Liver (tissue), 9 donors: Measurements from ENCODE around the gene UNC13B. TPM values are rescaled to one million over a fixed set of nuclear protein-coding genes. Genes with fewer than 3 reads are reported as not detected.

ENCODE experiments used
- DNase-seq: peaks from one replicate; pipeline ENCODE4 v3.0.0-alpha.2; 2017; ENCODE audit warnings: low spot score
- H3K27ac ChIP-seq, 2 donors: one replicate each; pipeline ENCODE4 v1.7.0; 2013; ENCODE audit warnings: inconsistent platforms in 2 of 2, low read length in 2 of 2, control low read depth in 1 of 2, low read depth in 1 of 2, mild to moderate bottlenecking in 1 of 2
- H3K27me3 ChIP-seq, 4 donors: one replicate each; pipeline versions ENCODE4 v1.6.1 to v1.7.0; 2013; ENCODE audit warnings: low read length in 3 of 4, inconsistent platforms in 1 of 4, mild to moderate bottlenecking in 1 of 4, moderate library complexity in 1 of 4; ENCODE audit not compliant: control insufficient read depth in 4 of 4, insufficient read depth in 4 of 4
- H3K36me3 ChIP-seq, 4 donors: one replicate each; pipeline versions ENCODE4 v1.6.1 to v1.7.0; 2013; ENCODE audit warnings: low read length in 3 of 4, mild to moderate bottlenecking in 3 of 4, low read depth in 1 of 4, moderate library complexity in 1 of 4; ENCODE audit not compliant: control insufficient read depth in 4 of 4, insufficient read depth in 3 of 4
- H3K4me1 ChIP-seq, 4 donors: one replicate each; pipeline versions ENCODE4 v1.6.1 to v1.7.0; 2013; ENCODE audit warnings: low read length in 3 of 4, mild to moderate bottlenecking in 3 of 4, moderate library complexity in 1 of 4; ENCODE audit not compliant: control insufficient read depth in 4 of 4, insufficient read depth in 4 of 4
- H3K4me3 ChIP-seq, 3 donors: one replicate each; pipeline versions ENCODE4 v1.6.1 to v1.7.0; 2013; ENCODE audit warnings: low read length in 3 of 3, control low read depth in 1 of 3, low read depth in 1 of 3, mild to moderate bottlenecking in 1 of 3
- H3K9ac ChIP-seq, 2 donors: one replicate each; pipeline ENCODE4 v1.7.0; 2013; ENCODE audit warnings: low read length in 2 of 2, mild to moderate bottlenecking in 2 of 2, moderate library complexity in 2 of 2, control low read depth in 1 of 2, low read depth in 1 of 2
- H3K9me3 ChIP-seq, 4 donors: one replicate each; pipeline versions ENCODE4 v1.6.1 to v1.7.0; 2013; ENCODE audit warnings: low read length in 3 of 4; ENCODE audit not compliant: control insufficient read depth in 4 of 4
- EGR1 ChIP-seq, 2 donors: IDR thresholded peaks; 2 replicates each; pipeline ENCODE4 v1.6.1; 2016 to 2018; ENCODE audit warnings: antibody characterized with exemption in 2 of 2, low read depth in 2 of 2
- FOXA1 ChIP-seq: IDR thresholded peaks from 2 replicates; pipeline ENCODE4 v1.6.1; 2016; ENCODE audit warnings: antibody characterized with exemption
- GABPA ChIP-seq, 2 donors: IDR thresholded peaks in 1 of 2; conservative IDR thresholded peaks in 1 of 2; 2 replicates each; pipeline ENCODE4 v1.6.1; 2016; ENCODE audit warnings: antibody characterized with exemption in 2 of 2, mild to moderate bottlenecking in 1 of 2, moderate library complexity in 1 of 2
- HNF4A ChIP-seq, 2 donors: conservative IDR thresholded peaks; 2 replicates each; pipeline ENCODE4 v1.6.1; 2016; ENCODE audit warnings: antibody characterized with exemption in 2 of 2, mild to moderate bottlenecking in 2 of 2
- JUND ChIP-seq, 2 donors: IDR thresholded peaks; 2 replicates each; pipeline ENCODE4 v1.6.1; 2016; ENCODE audit warnings: antibody characterized with exemption in 2 of 2
- NR2F2 ChIP-seq: IDR thresholded peaks from 2 replicates; pipeline ENCODE4 v1.6.1; 2016; ENCODE audit warnings: antibody characterized with exemption
- RAD21 ChIP-seq, 2 donors: IDR thresholded peaks; 2 replicates each; pipeline ENCODE4 v1.6.1; 2016; ENCODE audit warnings: antibody characterized with exemption in 2 of 2, mild to moderate bottlenecking in 2 of 2
- RXRA ChIP-seq, 2 donors: IDR thresholded peaks; 2 replicates each; pipeline ENCODE4 v1.6.1; 2017 to 2018; ENCODE audit warnings: antibody characterized with exemption in 2 of 2, mild to moderate bottlenecking in 1 of 2
- SP1 ChIP-seq: IDR thresholded peaks from 2 replicates; pipeline ENCODE4 v1.6.1; 2018; ENCODE audit warnings: antibody characterized with exemption, mild to moderate bottlenecking
- TAF1 ChIP-seq: conservative IDR thresholded peaks from 2 replicates; pipeline ENCODE4 v1.6.1; 2016; ENCODE audit warnings: antibody characterized with exemption, mild to moderate bottlenecking
- YY1 ChIP-seq: IDR thresholded peaks from 2 replicates; pipeline ENCODE4 v1.6.1; 2016; ENCODE audit warnings: antibody characterized with exemption, mild to moderate bottlenecking
- WGBS: extraction: QIAGEN DNeasy Blood & Tissue Kit; methylation state at CpG from one replicate; pipeline ENCODE4 v1.1.7; 2013; 5-methylcytosine and 5-hydroxymethylcytosine counted together
- polyA plus RNA-seq, 2 donors: library from polyadenylated mRNA; stranded (reverse) in 1 of 2; unstranded in 1 of 2; fragments of 200-250 nt in 1 of 2; fragments of >200 nt in 1 of 2; fragmentation: Nextera tagmentation in 1 of 2; extraction: Ambion mirVana in 1 of 2; gene quantifications; one replicate each; pipeline versions ENCODE4 v1.2.1 to v1.2.3, GENCODE V29; 2013 to 2015
- total RNA-seq, 2 donors: library from RNA; depleted of rRNA; stranded (reverse); fragments of >200 nt; gene quantifications; one replicate each; pipeline ENCODE4 v1.2.3, GENCODE V29; 2014
- TF ChIP-seq, protein P1 (sequence below): IDR thresholded peaks from 2 replicates; pipeline ENCODE4 v1.6.1; 2016; ENCODE audit warnings: antibody characterized with exemption
- TF ChIP-seq, protein P2 (sequence below): IDR thresholded peaks from 2 replicates; pipeline ENCODE4 v1.6.1; 2016; ENCODE audit warnings: antibody characterized with exemption
- TF ChIP-seq, protein P3 (sequence below): fragments of 150-350 bp; IDR thresholded peaks from 2 replicates; pipeline ENCODE4 v1.5.1; 2017; ENCODE audit warnings: improper control_type of control experiment, low read depth, low read length; ENCODE audit not compliant: missing input control
- donor health status: healthy.
- donor health status: healthy.
- donor health status: healthy.
- donor health status: healthy.
- donor health status: healthy.

The UNC13B gene
- total and polyA plus RNA-seq, 4 donors: 5.5 to 25.7 (median 11.9) TPM

DNA sequence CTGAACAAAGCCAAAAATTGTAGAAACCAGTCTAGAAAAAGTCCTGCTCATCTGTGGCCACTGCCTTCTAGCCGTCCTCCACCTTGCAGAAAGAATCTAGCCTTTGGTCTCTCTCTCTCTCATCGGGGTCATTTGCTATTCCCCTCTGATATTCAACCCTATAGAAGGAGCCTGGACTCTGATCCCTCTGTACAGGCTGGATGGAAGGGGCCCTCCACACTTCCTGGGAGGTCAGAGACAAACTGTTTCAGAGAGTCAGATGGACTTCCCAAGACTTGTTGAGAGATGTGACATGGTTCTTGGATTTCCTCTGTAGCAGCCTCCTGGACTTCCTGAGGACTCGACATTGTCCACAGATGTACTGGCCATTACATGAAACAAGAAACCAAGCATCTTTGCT, 243.1 kb downstream of the UNC13B start:
- 91% methylated on average over 3 of the region's 3 CpGs for WGBS
- H3K9me3 ChIP-seq: no peaks in the 10 kb centered on the region
- no peak for DNase-seq
- TF ChIP-seq, protein P1, sequence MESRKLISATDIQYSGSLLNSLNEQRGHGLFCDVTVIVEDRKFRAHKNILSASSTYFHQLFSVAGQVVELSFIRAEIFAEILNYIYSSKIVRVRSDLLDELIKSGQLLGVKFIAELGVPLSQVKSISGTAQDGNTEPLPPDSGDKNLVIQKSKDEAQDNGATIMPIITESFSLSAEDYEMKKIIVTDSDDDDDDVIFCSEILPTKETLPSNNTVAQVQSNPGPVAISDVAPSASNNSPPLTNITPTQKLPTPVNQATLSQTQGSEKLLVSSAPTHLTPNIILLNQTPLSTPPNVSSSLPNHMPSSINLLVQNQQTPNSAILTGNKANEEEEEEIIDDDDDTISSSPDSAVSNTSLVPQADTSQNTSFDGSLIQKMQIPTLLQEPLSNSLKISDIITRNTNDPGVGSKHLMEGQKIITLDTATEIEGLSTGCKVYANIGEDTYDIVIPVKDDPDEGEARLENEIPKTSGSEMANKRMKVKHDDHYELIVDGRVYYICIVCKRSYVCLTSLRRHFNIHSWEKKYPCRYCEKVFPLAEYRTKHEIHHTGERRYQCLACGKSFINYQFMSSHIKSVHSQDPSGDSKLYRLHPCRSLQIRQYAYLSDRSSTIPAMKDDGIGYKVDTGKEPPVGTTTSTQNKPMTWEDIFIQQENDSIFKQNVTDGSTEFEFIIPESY: no peak
- TF ChIP-seq NR2F2 (no peak), RAD21 (IDR thresholded peaks at IDR 0.05) (no peak), TAF1 (no peak), FOXA1 (no peak), HNF4A (conservative IDR thresholded peaks at IDR 0.05) (no peak), GABPA (IDR thresholded peaks at IDR 0.05 in 1 of 2, conservative IDR thresholded peaks at IDR 0.05 in 1 of 2) (no peak)
- TF ChIP-seq, protein P2, sequence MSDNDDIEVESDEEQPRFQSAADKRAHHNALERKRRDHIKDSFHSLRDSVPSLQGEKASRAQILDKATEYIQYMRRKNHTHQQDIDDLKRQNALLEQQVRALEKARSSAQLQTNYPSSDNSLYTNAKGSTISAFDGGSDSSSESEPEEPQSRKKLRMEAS: no peak
- H3K4me1 ChIP-seq: no peaks in the 10 kb centered on the region
- H3K27ac ChIP-seq: no peak overlapping the region
- H3K27me3 ChIP-seq: no peaks in the 10 kb centered on the region
- peaks cover 7 to 39% (median 23%) of the 10 kb centered on the region in 4 donors for H3K36me3 ChIP-seq
- H3K9ac ChIP-seq: no peak overlapping the region
- H3K4me3 ChIP-seq: no peak overlapping the region

DNA sequence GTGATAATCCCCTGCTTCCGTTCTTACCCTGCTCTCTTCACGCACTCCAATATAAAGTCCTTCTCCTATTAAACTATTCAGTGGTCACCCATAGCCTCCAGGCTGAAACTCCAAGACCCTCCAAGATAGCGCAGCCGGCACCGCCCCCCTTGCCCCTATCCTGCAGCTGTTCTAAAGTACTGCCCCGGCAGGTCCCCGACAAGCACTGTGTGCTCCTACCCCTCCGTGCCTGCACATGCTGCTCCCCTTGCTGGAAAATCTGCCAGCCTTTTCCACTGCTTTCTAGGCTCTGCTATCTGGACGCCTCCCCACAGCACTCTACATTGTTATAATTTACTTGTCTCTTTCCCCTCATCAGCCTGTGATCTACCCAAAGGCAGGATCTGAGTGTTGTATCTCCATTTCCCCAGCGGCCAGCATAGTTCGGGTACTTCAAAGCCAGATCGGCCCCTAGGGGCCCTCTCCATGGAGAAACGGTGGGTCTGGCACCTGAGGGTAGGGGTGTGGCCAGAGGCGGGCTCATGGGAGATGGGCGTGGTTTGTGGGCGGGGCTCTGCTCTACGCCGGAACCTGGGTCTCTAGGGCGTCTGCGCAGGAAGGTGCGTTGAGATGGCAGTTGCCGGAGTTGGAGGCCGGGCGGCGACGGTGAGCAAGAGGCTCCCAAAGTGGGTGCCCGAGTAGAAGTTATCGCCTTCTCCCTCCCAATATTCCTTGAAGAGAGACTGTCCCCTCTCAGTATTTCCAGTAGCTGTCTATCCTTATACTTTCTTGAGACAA, 244.6 kb downstream of the UNC13B start:
- 61% methylated on average over 28 of the region's 28 CpGs for WGBS
- peak; percentile 72 for DNase-seq

More for the DNA sequence above, 244.6 kb downstream of the UNC13B start:
- no peaks in the 10 kb centered on the region for H3K27me3 ChIP-seq
- peaks cover 5 to 24% (median 13%) of the 10 kb centered on the region in 4 donors for H3K36me3 ChIP-seq
- H3K9ac ChIP-seq: no peak overlapping the region
- H3K9me3 ChIP-seq: no peaks in the 10 kb centered on the region
- TF ChIP-seq, protein P2: no peak
- no peak for TF ChIP-seq HNF4A (conservative IDR thresholded peaks at IDR 0.05)
- TF ChIP-seq JUND (IDR thresholded peaks at IDR 0.05): no peak
- TF ChIP-seq EGR1 (IDR thresholded peaks at IDR 0.05; ENCODE audit: low read depth in 2 of 2): no peak
- no peak for TF ChIP-seq RXRA (IDR thresholded peaks at IDR 0.05)
- TF ChIP-seq, protein P3, sequence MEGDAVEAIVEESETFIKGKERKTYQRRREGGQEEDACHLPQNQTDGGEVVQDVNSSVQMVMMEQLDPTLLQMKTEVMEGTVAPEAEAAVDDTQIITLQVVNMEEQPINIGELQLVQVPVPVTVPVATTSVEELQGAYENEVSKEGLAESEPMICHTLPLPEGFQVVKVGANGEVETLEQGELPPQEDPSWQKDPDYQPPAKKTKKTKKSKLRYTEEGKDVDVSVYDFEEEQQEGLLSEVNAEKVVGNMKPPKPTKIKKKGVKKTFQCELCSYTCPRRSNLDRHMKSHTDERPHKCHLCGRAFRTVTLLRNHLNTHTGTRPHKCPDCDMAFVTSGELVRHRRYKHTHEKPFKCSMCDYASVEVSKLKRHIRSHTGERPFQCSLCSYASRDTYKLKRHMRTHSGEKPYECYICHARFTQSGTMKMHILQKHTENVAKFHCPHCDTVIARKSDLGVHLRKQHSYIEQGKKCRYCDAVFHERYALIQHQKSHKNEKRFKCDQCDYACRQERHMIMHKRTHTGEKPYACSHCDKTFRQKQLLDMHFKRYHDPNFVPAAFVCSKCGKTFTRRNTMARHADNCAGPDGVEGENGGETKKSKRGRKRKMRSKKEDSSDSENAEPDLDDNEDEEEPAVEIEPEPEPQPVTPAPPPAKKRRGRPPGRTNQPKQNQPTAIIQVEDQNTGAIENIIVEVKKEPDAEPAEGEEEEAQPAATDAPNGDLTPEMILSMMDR: no peak
- no peak for TF ChIP-seq YY1
- no peak for TF ChIP-seq GABPA (IDR thresholded peaks at IDR 0.05 in 1 of 2, conservative IDR thresholded peaks at IDR 0.05 in 1 of 2)
- TF ChIP-seq SP1: no peak
- TF ChIP-seq NR2F2: no peak
- no peak overlapping the region for H3K4me3 ChIP-seq
- no peaks in the 10 kb centered on the region for H3K4me1 ChIP-seq
- H3K27ac ChIP-seq: no peak overlapping the region
